Fibroblast of skin of right quadriceps (primary cell): Measurements from ENCODE around the gene IFNA13.

Source experiments
- DNase-seq: peaks from one replicate; pipeline ENCODE4 v3.0.0-alpha.2; 2013

IFNA13 gene

DNA sequence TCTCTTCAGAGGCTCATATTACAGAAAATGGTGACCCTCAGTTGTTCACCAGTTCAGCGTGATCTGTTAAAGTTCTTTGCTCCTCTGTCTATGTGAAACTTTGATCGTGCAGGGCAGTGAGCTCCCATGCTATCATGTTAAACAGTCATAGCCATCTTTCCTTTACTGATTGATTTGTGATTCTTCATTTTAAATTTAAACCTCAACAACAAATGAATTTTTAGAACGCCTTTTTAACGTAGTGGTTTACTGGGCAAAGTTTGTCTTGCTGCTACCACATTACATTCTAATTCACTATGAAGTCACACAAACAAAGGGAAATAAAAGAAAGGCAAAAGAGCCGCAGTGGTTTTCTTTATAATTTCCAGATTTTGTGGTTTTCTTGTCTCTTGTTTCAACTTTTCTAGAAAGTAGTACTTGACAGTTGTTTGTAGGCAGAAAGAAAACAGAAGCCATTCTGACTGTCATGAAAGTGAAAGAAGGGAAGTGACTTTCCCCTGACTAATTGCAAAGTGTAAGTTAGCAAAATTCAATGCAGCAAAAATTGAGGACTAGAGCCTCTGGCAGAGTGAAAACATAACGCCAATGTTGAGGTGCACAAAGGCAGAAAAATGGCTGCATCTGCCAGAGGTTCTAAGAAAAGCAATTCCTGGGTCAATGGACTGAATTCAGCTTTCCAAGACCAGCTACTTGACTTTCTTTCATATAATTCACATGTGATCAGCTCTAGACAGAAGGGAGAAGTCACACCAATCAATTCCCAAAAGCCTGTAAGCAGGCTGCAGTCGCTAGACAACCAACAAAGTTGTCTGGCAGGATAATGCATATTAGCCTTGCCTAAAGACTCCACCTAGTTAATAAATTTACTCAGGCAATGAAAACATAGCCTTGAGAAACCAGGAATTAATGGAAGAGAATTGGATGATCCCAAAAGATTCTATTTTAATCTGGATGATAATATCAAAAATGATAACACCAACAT, 10.1 kb downstream of the IFNA13 start:
- peak; percentile 21 for DNase-seq

DNA sequence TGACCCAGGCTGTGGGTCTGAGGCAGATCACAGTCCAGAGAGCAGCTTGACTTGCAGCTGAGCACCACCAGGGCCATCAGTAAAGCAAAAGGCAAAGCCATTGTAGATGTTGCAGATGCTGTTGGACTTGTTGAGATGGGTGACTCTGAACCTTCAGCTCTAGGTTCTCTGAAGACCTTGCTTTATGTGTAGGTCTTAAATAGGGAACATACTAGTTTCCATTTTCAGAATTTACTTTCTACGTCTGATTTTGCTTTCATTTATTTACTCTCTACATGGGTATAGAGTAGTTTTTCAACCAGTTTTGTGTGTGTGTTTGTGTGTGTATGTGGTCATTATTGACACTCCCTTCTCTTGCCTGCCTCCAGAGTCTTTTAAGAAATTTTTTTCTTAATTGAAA, 17.1 kb downstream of the IFNA13 start, which contains the start of gene IFNA6:
Gene IFNA6 (minus strand): TSS at position 101 of the 400 bp plus-strand sequence. CDS start 0 bp downstream, at position 101.
- no peak for DNase-seq

DNA sequence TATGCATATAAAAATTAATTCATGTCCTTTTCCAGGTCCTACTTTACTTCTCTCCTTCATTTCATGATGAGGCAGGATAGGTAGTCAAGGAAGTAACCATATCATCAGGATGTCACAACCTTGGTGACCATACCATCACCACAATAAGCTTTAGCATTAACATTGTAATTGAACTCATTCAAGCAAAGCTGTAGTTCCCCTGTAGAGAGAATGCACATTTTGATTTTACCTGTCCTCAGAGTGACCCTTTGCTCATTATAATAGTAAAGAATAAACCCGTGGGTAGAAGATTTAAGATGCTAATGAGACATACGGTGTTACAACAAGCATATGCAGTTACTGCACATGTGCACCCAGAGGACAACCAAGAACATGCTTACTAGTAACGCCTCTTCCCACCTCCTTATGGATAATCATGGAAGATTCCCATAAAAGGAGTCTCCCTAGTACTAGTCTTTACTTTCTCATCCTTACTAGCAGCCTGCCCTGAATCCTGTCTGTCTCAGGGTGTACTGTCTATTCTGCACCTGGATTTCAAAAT, 19.4 kb downstream of the IFNA13 start:
- DNase-seq = no peak

DNA sequence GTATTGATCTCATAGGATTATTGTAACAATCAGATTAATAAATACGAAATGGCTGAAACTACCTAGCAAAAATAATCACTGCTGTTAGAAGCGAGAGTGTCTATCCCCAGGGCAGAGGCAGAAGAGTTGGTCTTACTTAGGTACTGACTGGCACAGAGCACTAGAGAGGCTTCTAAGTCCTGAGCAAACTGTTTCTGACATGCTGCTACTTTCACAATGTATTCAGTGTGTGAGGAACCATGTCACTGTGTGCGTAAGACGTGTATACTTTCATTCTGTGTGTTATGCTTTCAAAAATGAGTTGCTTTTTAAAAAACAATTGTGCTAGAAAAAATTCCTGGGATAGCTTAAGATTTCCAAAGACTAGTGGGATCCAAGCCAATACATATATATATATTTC, 27.1 kb downstream of the IFNA13 start:
- DNase-seq = no peak

DNA sequence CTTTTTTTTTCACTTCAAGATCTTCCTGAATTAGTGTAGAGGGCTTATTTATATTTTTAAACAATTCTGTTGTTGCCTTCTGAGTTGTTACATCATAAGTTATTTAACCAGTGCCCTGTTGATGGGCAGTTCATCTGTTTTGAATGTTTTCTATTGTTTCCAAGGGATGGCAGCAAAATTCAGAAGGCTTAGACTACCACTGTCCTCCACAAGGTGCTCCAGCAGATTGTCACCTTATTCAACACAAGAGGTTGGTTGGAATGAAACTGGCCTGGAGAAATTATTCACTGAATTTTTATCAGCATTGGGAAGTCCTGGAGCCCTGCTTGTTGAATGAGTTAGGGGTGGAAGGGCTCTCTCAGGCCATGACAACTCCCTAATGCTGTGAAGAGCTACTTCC, 31.4 kb downstream of the IFNA13 start:
- DNase-seq = no peak

DNA sequence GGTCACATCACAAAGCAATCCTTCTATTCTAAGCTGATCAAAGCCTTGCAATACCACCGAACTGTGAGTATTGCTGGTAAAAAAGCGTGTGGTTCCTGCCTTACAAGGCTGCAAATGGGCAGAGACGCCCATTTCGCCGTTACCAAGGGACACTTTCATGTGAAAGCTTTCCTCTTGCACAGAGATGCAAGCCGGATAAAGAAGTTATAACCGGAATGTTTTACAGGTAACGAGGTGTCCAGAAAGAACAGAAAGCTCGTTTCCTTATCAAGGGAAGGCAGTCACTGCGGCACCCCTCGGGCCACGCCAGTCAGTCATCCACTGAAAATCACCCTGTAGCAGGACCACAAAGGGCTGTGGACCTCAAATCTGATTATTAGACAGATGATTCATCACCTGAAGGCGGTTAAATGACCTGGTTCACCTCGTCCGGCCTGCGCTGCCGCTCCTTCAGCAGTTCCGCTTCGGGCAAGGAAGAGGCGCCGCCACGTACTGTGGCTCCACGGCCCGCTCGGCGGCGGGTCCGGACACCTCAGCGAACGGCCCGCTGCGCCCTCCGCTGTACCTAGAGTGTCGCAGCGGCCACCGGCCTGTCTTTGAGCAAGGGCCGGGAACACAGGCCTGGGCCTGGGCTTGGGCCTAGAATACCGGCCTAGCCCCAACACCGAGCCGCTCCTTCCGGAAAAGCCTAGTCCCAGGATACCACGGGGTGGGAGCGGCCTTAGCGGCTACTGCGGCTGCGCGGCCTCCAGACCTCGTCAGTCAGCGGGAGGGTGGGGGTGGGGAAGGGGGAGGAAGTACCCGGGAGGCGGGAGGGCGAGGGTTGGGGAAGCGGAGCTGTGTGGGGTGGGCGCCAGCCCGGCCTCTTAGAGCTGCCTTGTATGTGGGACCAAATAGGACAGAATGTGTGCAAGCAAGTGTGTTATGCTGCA, 32.9 kb downstream of the IFNA13 start, which contains the start of gene KLHL9:
Gene KLHL9 (minus strand): TSS at position 704 of the 932 bp plus-strand sequence. CDS start 545 bp downstream, at position 159.
- DNase-seq = peak; percentile 93

DNA sequence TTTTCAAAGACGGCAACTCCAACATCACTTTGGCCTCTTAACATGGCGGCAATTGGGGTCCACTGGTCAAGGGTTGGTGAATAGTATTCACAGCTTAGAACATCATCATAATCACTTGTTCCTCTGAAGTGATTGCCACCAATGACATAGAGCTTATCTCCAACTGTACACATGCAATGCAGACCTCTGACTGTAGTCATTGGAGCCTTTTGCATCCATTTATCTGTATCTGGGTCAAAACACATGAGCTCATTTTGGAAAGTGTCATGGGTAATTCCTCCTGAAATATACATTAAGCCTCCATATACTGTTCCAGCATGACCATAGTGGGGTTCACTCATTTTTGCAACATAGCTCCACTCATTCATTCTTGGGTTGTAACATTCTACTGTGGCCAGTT, 34.6 kb downstream of the IFNA13 start:
- DNase-seq = no peak

DNA sequence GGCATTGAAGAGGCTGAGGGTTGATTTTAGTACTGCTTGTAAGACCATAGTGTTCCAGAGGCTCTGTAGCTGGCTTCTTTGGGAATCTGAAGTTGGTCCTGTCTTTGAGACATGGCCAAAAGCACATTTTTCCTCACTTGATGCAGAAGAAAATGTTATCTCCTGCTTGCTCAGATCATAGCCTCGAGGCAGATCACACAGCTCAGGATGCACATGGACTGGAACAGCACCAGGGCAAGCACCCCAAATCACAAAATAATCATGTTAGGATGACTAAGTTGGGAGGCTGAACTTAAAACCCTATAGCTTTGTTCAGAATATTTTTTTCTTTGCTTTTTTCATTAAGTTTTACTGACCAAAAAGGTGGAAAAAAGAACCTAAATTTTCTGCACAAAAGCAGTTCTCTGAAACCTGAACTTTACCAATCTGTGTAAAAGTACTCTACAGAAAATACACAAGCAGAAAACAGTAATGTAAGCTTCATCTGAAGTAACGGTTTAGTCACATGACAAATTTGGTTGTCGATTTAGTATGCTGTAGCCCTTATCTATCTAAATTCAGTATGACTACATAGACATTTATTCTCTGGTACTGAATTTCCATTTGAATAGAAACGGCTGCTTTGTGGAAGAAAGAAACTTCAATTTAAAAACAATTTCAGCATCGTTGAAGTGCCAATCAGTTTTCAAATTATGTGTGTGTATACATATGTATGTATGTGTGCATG, 36.0 kb downstream of the IFNA13 start:
- DNase-seq = no peak

DNA sequence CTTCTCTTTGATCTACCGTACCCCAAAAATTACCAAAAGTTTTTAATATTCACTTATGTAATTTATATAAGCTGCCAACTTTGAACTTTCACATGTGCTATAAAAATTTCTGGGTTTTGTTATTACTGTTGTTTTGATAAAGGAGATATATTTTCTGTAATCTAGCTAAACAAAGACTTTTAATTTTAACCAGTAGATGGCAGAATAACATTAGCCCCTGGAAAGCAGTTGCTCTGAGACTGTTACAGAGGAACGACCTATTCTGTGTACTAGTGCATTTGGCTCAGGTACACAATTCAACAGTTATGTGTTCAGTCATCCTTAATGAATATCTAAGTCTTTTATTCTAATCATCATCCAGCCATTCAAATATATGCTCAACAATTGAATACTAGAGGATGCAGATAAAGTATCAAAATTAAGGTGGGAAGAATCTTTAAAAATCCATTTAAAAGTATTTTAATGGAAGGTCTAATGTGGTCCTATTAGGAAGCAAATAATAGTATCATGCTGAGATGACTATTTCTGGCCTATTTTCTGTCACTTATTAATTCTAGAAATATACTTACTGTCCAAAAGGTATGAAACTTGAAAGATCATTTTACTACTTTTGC, 41.2 kb downstream of the IFNA13 start:
- DNase-seq = peak; percentile 36

DNA sequence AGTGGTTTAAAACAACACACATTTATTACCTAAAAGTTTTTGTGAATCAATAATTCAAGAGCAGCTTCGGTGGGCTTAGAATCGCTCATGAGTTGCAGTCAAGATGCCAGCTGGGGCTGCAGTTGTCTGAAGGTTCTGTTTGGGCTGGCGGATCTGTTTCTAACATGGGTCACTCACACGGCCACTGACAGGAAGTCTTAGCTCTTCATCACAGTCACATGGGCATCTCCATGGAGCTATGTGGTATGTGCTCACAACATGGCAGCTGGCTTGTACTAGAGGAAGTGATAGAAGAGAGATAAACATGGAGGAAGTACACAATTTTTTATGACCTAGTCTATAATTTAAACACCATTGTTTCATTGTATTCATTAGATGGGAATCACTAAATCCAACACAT, 43.8 kb downstream of the IFNA13 start:
- no peak for DNase-seq

DNA sequence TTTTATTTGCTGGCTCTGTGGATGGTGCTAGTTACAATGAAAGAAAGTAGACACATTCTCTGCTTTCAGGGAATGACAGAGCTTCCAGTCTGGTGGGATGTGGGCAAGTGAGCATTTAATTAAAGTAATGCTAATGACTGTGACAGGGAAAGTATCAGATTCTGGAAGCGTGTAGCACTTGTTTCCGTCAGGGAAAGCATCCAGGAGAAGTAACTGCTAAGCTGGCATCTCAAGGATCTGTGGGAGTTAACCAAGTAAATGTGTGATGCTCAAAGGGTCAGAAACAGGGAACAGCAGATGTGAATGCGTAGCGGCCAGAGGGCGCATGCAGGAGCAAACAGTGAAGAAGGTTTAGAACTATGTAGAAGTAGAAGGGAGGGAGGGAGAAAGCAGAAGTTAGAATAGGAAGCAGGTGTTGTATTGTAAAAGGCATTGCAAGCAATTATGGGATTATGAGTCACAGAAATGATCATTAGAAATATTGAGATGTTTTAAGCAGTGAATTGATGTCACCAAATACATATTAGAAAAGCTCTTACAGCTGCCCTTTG, 44.9 kb downstream of the IFNA13 start:
- DNase-seq = no peak

DNA sequence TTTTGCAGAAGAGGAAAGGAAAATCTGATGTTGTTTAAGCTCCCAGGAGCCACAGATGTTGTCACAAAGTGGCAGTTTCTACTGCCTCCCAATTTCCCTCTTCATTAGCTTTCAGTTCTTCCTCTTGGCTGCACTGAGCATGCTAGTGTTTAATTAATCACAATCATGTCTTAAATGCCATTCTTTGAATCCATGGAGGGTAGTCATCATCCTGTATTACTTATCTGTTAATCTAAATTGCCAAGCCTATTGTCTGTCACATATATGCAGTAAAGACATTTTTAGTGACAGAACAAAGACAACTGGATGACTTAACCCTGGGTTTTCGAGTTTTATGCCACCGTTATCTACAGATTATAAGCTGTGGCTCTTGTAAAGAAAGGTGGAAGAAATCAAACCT, 47.4 kb downstream of the IFNA13 start:
- DNase-seq = no peak

DNA sequence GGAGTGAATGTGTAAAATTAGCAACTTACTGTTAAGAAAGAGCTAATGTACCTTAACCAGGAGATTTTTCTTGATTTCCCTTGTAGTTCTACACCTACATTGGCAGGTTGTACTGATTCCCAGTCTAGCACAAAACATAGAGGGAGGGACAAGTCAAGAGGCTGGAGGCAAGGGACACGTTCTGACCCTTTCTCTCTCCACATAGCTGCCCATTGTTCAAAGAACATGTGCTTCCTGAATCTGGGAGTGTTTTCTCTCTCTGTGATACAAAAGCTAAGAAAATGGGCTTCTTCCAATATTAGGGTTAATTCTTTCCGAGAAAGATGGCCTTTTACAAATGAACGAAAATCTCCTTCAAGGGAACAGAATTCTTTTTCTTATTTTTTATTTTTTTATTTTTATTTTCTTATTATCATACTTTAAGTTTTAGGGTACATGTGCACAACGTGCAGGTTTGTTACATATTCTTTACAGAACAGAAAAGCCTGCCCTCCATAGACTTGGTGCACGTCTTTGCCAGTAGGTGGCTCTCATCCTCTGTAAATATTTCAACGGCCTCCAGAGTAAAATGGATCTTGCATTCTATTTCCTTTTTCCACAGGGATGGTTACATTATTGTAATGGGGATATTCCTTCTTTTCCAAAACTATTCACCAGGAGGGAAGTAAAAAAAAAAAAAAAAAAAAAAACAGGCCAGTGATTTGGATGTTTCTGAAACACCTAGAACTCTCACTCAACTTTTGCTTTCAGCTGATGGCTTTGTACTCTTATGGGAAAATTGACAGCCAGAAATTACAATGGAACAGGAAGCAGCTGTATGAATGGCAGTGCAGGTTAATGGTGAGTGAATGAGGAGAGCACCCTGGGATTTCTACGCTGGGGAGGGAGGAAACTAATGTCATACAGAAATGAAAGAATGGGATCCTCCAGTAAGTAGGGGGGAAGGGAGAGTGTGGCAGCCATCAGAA, 49.6 kb downstream of the IFNA13 start:
- peak; percentile 47 for DNase-seq
